C4-2B (cell line): ENCODE data around the gene CHD5.

Source experiments
- H3K27ac ChIP-seq: fragments of 450-650 bp; 2 replicates; pipeline ENCODE4 v1.5.1; 2017
- ZFX ChIP-seq: fragments of 450-650 bp; IDR thresholded peaks from 2 replicates; pipeline ENCODE4 v1.6.1; 2017
- TF ChIP-seq, protein P1 (sequence below): fragments of 450-650 bp; conservative IDR thresholded peaks from 2 replicates; pipeline ENCODE4 v1.5.1; 2017; ENCODE audit warnings: mild to moderate bottlenecking

CHD5 gene

DNA sequence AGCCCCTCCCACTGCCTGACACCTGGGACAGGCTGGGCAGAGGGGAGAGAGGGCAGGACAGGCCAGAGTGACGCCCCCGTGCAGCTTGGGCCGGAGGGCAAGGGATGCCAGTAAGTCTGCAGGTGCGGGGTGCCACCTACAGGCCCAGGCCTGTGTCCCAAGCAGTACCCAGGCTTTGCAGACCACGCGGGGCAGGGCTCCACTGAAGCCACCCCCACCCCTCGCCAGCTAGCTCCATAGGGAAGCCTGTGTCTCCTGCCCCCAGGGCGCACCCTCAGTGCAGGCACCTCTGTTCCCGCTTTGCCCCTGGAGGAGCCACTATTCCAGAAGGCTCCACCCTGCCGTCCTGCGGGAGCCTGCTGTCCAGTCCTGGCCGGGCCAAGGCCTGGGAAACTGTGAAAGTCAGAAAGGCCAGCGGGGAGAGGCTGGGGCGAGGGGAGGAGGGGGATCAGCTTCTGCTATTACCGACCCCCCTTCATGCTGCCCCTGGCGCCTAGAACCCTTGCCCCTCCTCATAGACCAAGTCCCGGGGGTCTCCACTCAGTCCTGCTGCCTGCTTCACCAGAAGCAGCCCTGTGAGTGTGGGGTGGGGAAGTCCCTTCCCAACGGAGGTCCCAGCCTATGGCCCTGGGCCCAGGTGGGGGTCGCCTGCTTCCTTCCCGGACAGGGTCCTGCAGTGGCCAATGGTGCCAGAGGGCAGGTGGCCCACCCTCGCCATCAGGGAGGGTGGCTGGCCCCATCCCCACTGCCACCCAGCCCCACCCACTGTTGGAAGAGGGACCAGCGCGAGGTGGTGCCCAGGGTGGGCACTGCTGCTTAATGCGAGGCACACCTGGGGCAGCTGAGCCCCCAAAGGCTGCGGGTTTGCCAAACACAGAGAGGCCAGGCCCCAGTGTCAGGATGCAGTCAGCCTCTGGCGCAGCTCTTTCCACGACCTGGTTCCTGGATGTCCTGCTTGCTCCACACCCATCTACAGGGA lies 80.0 kb downstream of the CHD5 start:
- no peak overlapping the region for H3K27ac ChIP-seq
- TF ChIP-seq, protein P1, sequence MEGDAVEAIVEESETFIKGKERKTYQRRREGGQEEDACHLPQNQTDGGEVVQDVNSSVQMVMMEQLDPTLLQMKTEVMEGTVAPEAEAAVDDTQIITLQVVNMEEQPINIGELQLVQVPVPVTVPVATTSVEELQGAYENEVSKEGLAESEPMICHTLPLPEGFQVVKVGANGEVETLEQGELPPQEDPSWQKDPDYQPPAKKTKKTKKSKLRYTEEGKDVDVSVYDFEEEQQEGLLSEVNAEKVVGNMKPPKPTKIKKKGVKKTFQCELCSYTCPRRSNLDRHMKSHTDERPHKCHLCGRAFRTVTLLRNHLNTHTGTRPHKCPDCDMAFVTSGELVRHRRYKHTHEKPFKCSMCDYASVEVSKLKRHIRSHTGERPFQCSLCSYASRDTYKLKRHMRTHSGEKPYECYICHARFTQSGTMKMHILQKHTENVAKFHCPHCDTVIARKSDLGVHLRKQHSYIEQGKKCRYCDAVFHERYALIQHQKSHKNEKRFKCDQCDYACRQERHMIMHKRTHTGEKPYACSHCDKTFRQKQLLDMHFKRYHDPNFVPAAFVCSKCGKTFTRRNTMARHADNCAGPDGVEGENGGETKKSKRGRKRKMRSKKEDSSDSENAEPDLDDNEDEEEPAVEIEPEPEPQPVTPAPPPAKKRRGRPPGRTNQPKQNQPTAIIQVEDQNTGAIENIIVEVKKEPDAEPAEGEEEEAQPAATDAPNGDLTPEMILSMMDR: no peak; the same call in 1 of the 2 replicates
- no peak for TF ChIP-seq ZFX

DNA sequence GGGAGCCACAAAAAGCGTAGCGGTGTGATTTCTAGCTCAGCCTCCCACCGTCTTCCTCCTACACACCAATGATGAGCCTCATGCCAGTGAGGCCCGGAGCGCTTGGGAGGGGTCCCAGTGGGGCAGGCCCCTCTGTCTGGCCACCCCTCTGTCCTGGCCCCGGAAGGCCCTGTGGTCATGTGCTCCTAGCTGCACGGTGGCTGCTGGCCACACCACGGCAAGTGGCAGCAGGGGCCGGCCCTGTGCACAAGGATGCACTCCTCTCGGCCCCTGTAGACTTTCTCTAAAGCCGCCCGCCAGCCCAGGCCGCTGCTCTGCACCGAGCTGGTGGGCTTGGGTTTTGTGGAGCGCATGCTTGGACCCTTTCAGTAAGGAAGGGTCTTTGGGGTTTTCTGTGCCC lies 80.8 kb downstream of the CHD5 start:
- H3K27ac ChIP-seq: no peak overlapping the region
- TF ChIP-seq ZFX: no peak

DNA sequence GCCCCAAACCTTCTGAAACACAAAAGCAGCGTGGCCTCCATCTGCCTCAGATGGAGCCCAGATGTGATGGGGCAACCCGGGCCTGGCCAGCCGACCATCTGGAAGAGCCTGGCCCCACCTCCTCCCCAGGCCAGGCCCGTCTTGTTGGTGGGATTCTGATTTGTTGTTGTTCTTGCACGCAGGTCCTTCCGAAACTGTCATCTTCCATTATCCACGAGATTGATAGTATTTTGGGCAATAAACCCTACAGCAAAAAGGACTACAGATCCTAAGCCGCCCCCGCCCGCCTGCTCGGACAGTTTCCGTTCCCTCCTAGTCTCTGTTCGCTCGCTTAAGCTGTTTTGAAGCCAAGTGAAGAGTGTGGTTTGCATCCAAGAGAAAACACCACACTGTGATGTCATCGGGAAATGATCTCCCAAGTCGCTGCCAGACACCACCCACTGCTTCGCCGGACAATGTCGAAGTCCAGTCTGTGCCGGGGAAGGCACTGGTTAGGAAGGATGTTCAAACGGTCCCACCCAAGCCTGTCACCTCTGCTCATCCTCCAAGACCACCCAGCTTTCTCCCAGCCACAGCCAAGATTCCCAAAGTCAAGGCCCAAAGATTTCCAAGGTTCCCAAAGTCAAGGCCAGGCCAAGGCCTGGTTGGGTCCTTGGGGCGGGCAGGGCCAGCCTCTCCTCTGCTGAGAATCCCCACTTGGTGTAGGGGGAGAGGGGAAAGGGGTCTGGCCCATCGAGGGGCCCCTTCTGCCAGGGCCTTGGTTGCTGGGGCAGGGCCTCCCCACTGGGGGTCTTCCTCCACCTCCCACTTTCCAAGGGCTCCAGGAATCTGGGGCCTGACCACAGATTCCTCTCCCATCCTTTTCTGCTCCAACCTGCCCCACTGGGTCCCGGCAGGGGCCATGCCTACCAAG lies 81.6 kb downstream of the CHD5 start:
- no peak for TF ChIP-seq ZFX
- TF ChIP-seq, protein P1: no peak
- H3K27ac ChIP-seq: no peak overlapping the region

DNA sequence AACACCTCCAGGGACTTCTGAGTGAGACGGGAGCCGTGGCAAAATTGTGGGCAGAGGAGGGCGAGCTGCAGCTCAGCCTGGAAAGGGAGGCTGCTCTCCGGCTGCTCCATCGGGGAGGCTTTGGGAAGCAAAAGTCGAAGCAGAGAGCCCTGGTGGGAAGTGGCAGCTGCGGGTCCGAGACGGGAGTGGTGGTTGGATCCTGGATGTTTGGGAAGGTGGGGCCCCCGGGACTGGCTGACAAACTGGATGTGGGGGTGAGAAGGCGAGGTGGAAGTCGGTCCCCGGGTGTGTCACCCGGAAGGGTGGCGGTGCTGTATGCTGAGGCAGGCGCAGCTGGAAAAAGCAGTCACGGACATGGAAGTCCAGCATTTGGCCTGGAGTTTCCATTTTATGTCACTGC lies 82.3 kb downstream of the CHD5 start:
- H3K27ac ChIP-seq: no peak overlapping the region
- TF ChIP-seq, protein P1: no peak
- no peak for TF ChIP-seq ZFX

DNA sequence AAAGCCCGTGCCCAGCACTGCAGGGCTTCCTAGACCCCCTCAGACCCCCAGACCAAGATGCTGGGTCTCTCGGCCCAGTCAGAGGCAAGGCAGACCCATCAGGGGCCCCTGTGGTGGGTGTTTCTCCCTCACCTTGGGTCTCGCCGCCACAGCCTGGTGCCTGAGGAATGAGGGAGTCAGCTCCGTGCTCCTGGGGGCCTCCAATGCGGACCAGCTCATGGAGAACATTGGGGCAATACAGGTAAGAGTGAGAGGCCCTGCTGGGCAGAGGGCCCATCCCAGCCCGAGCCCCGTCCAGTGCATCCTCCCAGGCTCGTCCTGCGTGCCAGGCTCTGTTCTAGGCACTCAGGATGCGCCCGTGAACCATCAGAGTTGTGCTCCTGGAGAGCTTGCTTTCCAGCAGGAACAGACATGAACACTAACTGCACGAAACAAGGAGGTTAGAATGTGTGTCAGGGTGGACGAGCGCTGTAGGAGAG lies 83.0 kb downstream of the CHD5 start:
- TF ChIP-seq, protein P1: no peak
- TF ChIP-seq ZFX: no peak
- H3K27ac ChIP-seq: no peak overlapping the region

DNA sequence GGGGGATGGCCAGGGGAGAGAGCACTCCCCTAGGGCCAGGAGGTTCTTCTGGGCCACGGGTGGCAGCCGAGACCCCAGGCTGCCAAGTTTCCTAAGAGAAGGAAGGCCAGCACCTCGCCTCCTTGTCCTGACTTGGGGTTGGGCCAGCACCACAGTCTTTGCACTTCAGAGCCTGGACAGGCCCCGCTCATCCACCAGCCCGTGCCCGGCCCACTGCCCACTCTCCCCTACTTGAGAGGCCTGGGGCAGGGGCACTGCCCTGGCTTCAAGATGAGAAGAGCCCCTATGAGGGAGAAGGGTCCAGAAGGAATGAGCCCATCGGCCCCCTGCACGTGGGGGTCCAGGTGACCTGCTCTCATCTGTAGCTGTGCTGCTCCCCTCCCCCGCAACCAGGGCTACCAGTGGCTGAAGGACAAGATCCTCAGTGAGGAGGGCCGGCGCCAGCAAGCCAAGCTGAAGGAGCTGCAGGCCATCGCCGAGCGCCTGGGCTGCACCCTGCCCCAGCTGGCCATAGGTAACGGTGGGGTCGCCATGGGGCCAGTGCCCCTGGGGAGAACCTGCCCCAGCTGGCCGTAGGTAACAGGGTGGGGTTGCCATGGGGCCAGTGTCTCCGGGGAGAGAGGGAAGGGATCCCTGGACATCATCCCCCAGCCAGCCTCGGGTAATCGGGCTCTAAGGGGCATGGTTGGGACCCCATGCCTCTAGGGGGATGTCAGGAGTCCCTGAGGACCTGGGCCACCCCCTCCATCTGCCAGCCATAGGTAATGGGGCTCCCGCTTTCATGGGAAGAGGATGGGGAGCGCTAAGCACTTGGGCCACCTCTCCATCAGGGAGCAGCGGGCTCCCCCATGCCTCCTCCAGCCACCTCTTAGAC lies 83.6 kb downstream of the CHD5 start:
- TF ChIP-seq ZFX: no peak
- TF ChIP-seq, protein P1: no peak
- no peak overlapping the region for H3K27ac ChIP-seq
